HCT116 (cell line): ENCODE measurements around the gene CCDC137. TPM values are rescaled to one million over a fixed set of nuclear protein-coding genes. Genes with fewer than 3 reads are reported as not detected.

ENCODE experiments used
- ATAC-seq: fragments of 200-7000 bp; cut with Tn5 transposase; 2 replicates; pipeline ENCODE4 v1.9.1; 2020; ENCODE audit warnings: mild to moderate bottlenecking, moderate library complexity
- BruUV-seq: library from RNA; stranded (reverse); fragments of 400-500 nt; replicated peaks from 2 replicates; lab custom pipeline; 2021; lab: Mats Ljungman, UMichigan
- CTCF ChIA-PET: fragments of 300-600 bp; sonication (Branson Sonifier 250); formaldehyde crosslinking; loops from one replicate; lab custom pipeline; 2021; ENCODE audit warnings: antibody characterized with exemption; lab: Charles Lee
- POLR2A ChIA-PET: fragments of 300-600, 350-600 bp; sonication (Branson Sonifier 250); formaldehyde crosslinking; loops from one replicate; lab custom pipeline; 2021; ENCODE audit warnings: antibody characterized with exemption; lab: Charles Lee
- RAD21 ChIA-PET, 2 experiments: fragments of 300-600 bp; sonication (Branson Sonifier 250); formaldehyde crosslinking; loops; one replicate each; lab custom pipeline; 2023; ENCODE audit warnings: low total read pairs in 2 of 2; ENCODE audit not compliant: uncharacterized antibody in 2 of 2, unreplicated experiment in 2 of 2, low non-redundant PET in 1 of 2; lab: Charles Lee
- DNase-seq: peaks from one replicate; pipeline ENCODE4 v3.0.0-alpha.2; 2010; ENCODE audit warnings: low read depth, low spot score
- H2AFZ ChIP-seq: fragments of 200-600 bp; shearing (Covaris generic), sonication (generic); 2 replicates; pipeline ENCODE4 v1.6.1; 2017; ENCODE audit warnings: low read depth, mixed run types, mixed read lengths, antibody characterized with exemption, low read length; ENCODE audit not compliant: poor library complexity, severe bottlenecking
- H3K27ac ChIP-seq: 2 replicates; pipeline ENCODE4 v1.5.1; 2012; ENCODE audit warnings: low read depth, low read length
- H3K27me3 ChIP-seq: fragments of 200-600 bp; sonication (generic); 2 replicates; pipeline ENCODE4 v1.6.1; 2016; ENCODE audit warnings: mixed run types, low read length, mixed read lengths; ENCODE audit not compliant: insufficient read depth
- H3K36me3 ChIP-seq, 2 experiments: fragments of 200-500 bp in 1 of 2; fragments of 200-600 bp in 1 of 2; sonication (Bioruptor generic) in 1 of 2; sonication (generic) in 1 of 2; 2 replicates each; pipeline versions ENCODE4 v1.5.1 to v1.6.1; 2014 to 2016; ENCODE audit warnings: low read length in 2 of 2, inconsistent platforms in 1 of 2, mixed read lengths in 1 of 2, mixed run types in 1 of 2; ENCODE audit not compliant: insufficient read depth in 2 of 2, control insufficient read depth in 1 of 2
- H3K4me1 ChIP-seq, 2 experiments: fragments of 200-600 bp in 1 of 2; sonication (generic) in 1 of 2; 2 replicates each; pipeline versions ENCODE4 v1.5.1 to v1.6.1; 2012 to 2017; ENCODE audit warnings: low read length in 2 of 2, inconsistent platforms in 1 of 2, mild to moderate bottlenecking in 1 of 2, mixed read lengths in 1 of 2, mixed run types in 1 of 2, moderate library complexity in 1 of 2; ENCODE audit not compliant: insufficient read depth in 2 of 2, control insufficient read depth in 1 of 2
- H3K4me2 ChIP-seq: fragments of 200-600 bp; sonication (generic); 2 replicates; pipeline ENCODE4 v1.6.1; 2017; ENCODE audit warnings: mixed run types, low read length, mixed read lengths
- H3K4me3 ChIP-seq, 2 experiments: fragments of 200-600 bp in 1 of 2; sonication (generic) in 1 of 2; replicated peaks in 1 of 2; 2 replicates each; pipeline ENCODE4 v1.5.1; 2011 to 2016; ENCODE audit warnings: low read length in 2 of 2, control low read depth in 1 of 2, low read depth in 1 of 2, mild to moderate bottlenecking in 1 of 2, mixed read lengths in 1 of 2, mixed run types in 1 of 2
- H3K79me2 ChIP-seq: fragments of 200-600 bp; sonication (generic); 2 replicates; pipeline ENCODE4 v1.6.1; 2017; ENCODE audit warnings: mild to moderate bottlenecking, mixed run types, low read length, moderate library complexity, mixed read lengths; ENCODE audit not compliant: insufficient read depth
- H3K9ac ChIP-seq: fragments of 200-600 bp; sonication (generic); 2 replicates; pipeline ENCODE4 v1.6.1; 2016; ENCODE audit warnings: low read length, mixed read lengths
- H3K9me2 ChIP-seq: fragments of 200-600 bp; sonication (generic), shearing (Covaris generic); 2 replicates; pipeline ENCODE4 v1.6.1; 2017; ENCODE audit warnings: mixed run types, mild to moderate bottlenecking, moderate library complexity; ENCODE audit not compliant: insufficient read depth
- H3K9me3 ChIP-seq, 2 experiments: fragments of 200-500 bp in 1 of 2; fragments of 200-600 bp in 1 of 2; sonication (Bioruptor generic) in 1 of 2; sonication (generic) in 1 of 2; 2 replicates each; pipeline ENCODE4 v1.6.1; 2014 to 2017; ENCODE audit warnings: low read length in 2 of 2, mixed read lengths in 2 of 2, inconsistent platforms in 1 of 2, low read depth in 1 of 2, mild to moderate bottlenecking in 1 of 2, mixed run types in 1 of 2, moderate library complexity in 1 of 2; ENCODE audit not compliant: control insufficient read depth in 1 of 2, insufficient read depth in 1 of 2
- H4K20me1 ChIP-seq: fragments of 200-600 bp; sonication (generic), shearing (Covaris generic); 2 replicates; pipeline ENCODE4 v1.6.1; 2017; ENCODE audit warnings: mixed run types, mild to moderate bottlenecking, moderate library complexity; ENCODE audit not compliant: insufficient read depth
- JUND ChIP-seq: IDR thresholded peaks from 2 replicates; pipeline ENCODE4 v1.6.1; 2012
- intact Hi-C: fragments of 100-400 bp; cut with micrococcal nuclease; formaldehyde crosslinking; loops from 2 replicates; pipeline ENCODE4 v1.10.0; 2022
- total RNA-seq: library from RNA; stranded (reverse); gene quantifications from one replicate; pipeline ENCODE4 v1.2.1, GENCODE V29; 2021; ENCODE audit not compliant: unreplicated experiment
- TF ChIP-seq, protein P1 (sequence below): IDR thresholded peaks from 2 replicates; pipeline ENCODE4 v1.6.1; 2012; ENCODE audit warnings: low read depth
- TF ChIP-seq, protein P2 (sequence below), 3 experiments: fragments of 200-600 bp in 1 of 3; sonication (generic) in 1 of 3; IDR thresholded peaks in 2 of 3; conservative IDR thresholded peaks in 1 of 3; 2 replicates each; pipeline ENCODE4 v1.5.1; 2012 to 2017; ENCODE audit warnings: low read depth in 2 of 3, low read length in 2 of 3, antibody characterized with exemption in 1 of 3, borderline replicate concordance in 1 of 3, control low read depth in 1 of 3, mild to moderate bottlenecking in 1 of 3, mixed read lengths in 1 of 3, mixed run types in 1 of 3, moderate library complexity in 1 of 3; ENCODE audit not compliant: insufficient read depth in 1 of 3
- TF ChIP-seq, protein P3 (sequence below): IDR thresholded peaks from 2 replicates; pipeline ENCODE4 v1.6.1; 2012

Gene CCDC137
- total RNA-seq, 1 experiment from 2014 or later, result 77.5 TPM

DNA sequence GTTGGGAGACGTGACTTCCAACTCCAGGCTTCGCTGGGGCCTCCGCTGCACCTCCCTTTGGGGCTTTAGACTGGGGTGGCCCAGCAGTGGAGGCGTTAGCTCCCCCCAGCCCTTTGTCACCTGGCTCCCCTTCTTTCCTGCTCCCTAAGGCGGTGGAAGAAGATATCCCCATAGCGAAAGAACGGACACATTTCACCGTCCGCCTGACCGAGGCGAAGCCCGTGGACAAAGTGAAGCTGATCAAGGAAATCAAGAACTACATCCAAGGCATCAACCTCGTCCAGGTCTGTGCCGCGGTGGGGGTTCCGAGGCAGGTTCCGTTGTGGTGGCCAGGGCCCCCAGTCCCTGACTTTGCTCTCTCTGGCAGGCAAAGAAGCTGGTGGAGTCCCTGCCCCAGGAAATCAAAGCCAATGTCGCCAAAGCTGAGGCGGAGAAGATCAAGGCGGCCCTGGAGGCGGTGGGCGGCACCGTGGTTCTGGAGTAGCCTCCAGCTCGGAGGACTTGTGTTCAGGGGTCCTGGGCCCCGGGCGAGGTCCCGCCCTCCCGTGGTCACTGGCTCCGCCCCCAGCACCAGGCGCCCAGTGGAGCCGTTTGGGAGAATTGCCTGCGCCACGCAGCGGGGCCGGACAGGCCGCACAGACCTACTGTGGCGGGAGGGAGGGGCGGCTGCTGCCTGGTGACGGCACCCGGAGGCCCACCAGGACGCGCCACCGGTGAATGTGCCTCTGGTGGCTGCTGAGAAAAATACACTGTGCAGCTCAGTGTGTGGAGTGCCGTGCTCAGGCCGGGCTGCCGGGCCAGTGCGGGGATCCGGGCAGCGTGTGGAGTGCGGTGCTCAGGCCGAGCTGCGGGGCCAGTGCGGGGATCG, 40.5 kb downstream of the CCDC137 start:
- intact Hi-C loops, result no loop called here
- no peak overlapping the region; the same call in 1 of the 2 replicates for H3K27ac ChIP-seq
- H3K27me3 ChIP-seq, result no peaks in the 10 kb centered on the region
- CTCF ChIA-PET, result no interaction called here
- H2AFZ ChIP-seq, result no peak overlapping the region
- peaks cover 16 to 43% of the 10 kb centered on the region in 2 experiments; a peak in 3 of 4 replicates for H3K36me3 ChIP-seq
- ATAC-seq, result no peak
- peaks cover 25 to 42% of the 10 kb centered on the region in 2 experiments for H3K4me1 ChIP-seq
- H4K20me1 ChIP-seq, result no peaks in the 10 kb centered on the region; the same call in 1 of the 2 replicates
- peaks cover 57% of the 10 kb centered on the region for H3K79me2 ChIP-seq
- no peak overlapping the region for H3K9ac ChIP-seq
- POLR2A ChIA-PET, result interaction anchor here (1.0 to 1.4 kb wide), 2 partner anchors 23 to 126 kb away, joined by 3 to 5 read pairs; partner anchors contain the start of genes ARL16, HGS and MCRIP1
- no peaks in the 10 kb centered on the region for H3K9me3 ChIP-seq
- no peak overlapping the region for H3K4me2 ChIP-seq
- TF ChIP-seq, protein P1, sequence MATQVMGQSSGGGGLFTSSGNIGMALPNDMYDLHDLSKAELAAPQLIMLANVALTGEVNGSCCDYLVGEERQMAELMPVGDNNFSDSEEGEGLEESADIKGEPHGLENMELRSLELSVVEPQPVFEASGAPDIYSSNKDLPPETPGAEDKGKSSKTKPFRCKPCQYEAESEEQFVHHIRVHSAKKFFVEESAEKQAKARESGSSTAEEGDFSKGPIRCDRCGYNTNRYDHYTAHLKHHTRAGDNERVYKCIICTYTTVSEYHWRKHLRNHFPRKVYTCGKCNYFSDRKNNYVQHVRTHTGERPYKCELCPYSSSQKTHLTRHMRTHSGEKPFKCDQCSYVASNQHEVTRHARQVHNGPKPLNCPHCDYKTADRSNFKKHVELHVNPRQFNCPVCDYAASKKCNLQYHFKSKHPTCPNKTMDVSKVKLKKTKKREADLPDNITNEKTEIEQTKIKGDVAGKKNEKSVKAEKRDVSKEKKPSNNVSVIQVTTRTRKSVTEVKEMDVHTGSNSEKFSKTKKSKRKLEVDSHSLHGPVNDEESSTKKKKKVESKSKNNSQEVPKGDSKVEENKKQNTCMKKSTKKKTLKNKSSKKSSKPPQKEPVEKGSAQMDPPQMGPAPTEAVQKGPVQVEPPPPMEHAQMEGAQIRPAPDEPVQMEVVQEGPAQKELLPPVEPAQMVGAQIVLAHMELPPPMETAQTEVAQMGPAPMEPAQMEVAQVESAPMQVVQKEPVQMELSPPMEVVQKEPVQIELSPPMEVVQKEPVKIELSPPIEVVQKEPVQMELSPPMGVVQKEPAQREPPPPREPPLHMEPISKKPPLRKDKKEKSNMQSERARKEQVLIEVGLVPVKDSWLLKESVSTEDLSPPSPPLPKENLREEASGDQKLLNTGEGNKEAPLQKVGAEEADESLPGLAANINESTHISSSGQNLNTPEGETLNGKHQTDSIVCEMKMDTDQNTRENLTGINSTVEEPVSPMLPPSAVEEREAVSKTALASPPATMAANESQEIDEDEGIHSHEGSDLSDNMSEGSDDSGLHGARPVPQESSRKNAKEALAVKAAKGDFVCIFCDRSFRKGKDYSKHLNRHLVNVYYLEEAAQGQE, result no peak
- TF ChIP-seq, protein P2, sequence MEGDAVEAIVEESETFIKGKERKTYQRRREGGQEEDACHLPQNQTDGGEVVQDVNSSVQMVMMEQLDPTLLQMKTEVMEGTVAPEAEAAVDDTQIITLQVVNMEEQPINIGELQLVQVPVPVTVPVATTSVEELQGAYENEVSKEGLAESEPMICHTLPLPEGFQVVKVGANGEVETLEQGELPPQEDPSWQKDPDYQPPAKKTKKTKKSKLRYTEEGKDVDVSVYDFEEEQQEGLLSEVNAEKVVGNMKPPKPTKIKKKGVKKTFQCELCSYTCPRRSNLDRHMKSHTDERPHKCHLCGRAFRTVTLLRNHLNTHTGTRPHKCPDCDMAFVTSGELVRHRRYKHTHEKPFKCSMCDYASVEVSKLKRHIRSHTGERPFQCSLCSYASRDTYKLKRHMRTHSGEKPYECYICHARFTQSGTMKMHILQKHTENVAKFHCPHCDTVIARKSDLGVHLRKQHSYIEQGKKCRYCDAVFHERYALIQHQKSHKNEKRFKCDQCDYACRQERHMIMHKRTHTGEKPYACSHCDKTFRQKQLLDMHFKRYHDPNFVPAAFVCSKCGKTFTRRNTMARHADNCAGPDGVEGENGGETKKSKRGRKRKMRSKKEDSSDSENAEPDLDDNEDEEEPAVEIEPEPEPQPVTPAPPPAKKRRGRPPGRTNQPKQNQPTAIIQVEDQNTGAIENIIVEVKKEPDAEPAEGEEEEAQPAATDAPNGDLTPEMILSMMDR (IDR thresholded peaks at IDR 0.05 in 2 of 3, conservative IDR thresholded peaks at IDR 0.05 in 1 of 3; ENCODE audit: borderline replicate concordance in 1 of 3, insufficient read depth in 1 of 3, low read depth in 2 of 3, low read length in 2 of 3), result peak in 2 of 3 experiments; percentile 15 to 35; a peak in 2 of 6 replicates
- TF ChIP-seq JUND, result no peak
- TF ChIP-seq, protein P3, sequence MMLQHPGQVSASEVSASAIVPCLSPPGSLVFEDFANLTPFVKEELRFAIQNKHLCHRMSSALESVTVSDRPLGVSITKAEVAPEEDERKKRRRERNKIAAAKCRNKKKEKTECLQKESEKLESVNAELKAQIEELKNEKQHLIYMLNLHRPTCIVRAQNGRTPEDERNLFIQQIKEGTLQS, result no peak
- TF ChIP-seq, all 23 proteins: peak for 1
- Histone ChIP-seq H3K9me2 (no peaks in the 10 kb centered on the region), H3K4me3 (no peak overlapping the region)
- RAD21 ChIA-PET, result no interaction called here
- no peak for DNase-seq
- BruUV-seq, result TSS peak; percentile 1
